ENCODE results near the gene JAM3. TPM values are rescaled to one million over a fixed set of nuclear protein-coding genes. Genes with fewer than 3 reads are reported as not detected.

The JAM3 gene
- total and polyA plus RNA-seq, 10 of the 15 experiments (the other 5 are each of a cell fraction or from before 2014, with no cell fraction given) = 0.04 to 1.1 (median 0.32) TPM; not detected in 1

DNA sequence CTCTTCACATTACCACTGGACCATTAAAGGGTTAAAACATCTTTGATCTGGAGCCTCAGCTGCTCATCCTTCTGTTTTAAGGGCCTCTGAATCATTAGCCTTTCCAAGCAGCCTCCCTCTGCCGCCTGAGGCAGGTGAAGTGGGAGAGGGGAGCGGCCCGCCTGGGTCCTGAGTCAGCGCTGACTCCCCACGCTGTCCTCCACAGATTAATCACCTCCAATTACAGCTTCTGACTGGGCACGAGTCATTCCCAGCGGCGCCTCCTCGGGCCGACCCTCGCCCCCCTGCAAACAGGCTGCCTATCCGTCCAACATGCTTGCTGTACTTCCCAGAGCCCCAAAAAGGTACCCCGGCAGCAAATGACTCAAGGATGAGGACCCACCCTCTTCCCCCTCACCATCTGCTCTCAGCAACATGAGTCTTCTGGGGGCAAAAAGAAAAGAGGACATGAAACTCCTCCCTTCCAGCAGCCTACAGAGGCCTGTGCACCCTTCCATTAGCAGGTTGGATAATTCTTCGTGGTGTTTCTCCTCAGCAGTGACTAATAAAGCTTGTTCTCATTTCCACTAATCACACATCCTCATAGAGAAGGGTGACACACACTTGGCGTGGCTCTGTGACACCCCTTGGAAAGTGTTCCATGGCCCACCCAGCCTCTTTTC is 44.3 kb upstream of the JAM3 start:
- POLR2A ChIA-PET = no interaction called here
- Histone ChIP-seq H3K4me3 (no peak overlapping the region), H3K27me3 (replicated peaks in 1 of 2; ENCODE audit: control insufficient read depth in 2 of 2, insufficient read depth in 2 of 2, low read length in 1 of 2) (peaks cover 3 to 9% of the 10 kb centered on the region in 2 experiments; a peak in 2 of 4 replicates), H3K9ac (ENCODE audit: control insufficient read depth, insufficient read depth, low read length) (no peak overlapping the region), H3K27ac (ENCODE audit: control insufficient read depth, insufficient read depth) (no peak overlapping the region), H3K36me3 (ENCODE audit: control insufficient read depth in 2 of 2, insufficient read depth in 2 of 2, low read length in 1 of 2) (no peaks in the 10 kb centered on the region), H4K20me1 (ENCODE audit: control insufficient read depth, insufficient read depth) (no peaks in the 10 kb centered on the region), H3K9me3 (replicated peaks; ENCODE audit: control insufficient read depth, insufficient read depth, low read length) (no peaks in the 10 kb centered on the region), H2AFZ (ENCODE audit: control insufficient read depth, low read depth, low read length) (no peak overlapping the region), H3K79me2 (ENCODE audit: control insufficient read depth, insufficient read depth, low read length) (no peaks in the 10 kb centered on the region), H3K4me1 (ENCODE audit: control insufficient read depth, insufficient read depth, low read length) (no peaks in the 10 kb centered on the region), H3K4me2 (ENCODE audit: control insufficient read depth, insufficient read depth) (no peak overlapping the region)
- in situ Hi-C loops (cut with MboI) = no loop called here
- FAIRE-seq (no peak), DNase-seq (ENCODE audit: low read depth, low spot score) (no peak), ATAC-seq (no peak)
- WGBS (ENCODE audit: insufficient coverage, insufficient replicate concordance, low lambda C conversion rate, missing lambda C conversion rate) = 2% methylated on average over 15 of the region's 15 CpGs
- CTCF ChIA-PET = interaction anchor here (0.5 to 1.6 kb wide), 2 partner anchors 88 to 96 kb away, joined by 3 to 4 read pairs; no protein-coding TSS in a partner anchor
- intact Hi-C loops (cut with micrococcal nuclease; ENCODE audit: unreplicated experiment) = no loop called here
- BruUV-seq (replicated peaks) = no TSS peak
- SMC1A ChIA-PET (ENCODE audit: uncharacterized antibody, unreplicated experiment) = no interaction called here
- RAD21 ChIA-PET (ENCODE audit: unreplicated experiment) = no interaction called here
- TF ChIP-seq ZNF207 (IDR thresholded peaks at IDR 0.05; ENCODE audit: borderline replicate concordance) (no peak), PML (IDR thresholded peaks at IDR 0.05; ENCODE audit: low read length) (no peak), CEBPB (IDR thresholded peaks at IDR 0.05; ENCODE audit: borderline replicate concordance in 1 of 2, low read depth in 2 of 2, low read length in 2 of 2) (no peak), MTA3 (IDR thresholded peaks at IDR 0.05; ENCODE audit: borderline replicate concordance, low read length) (no peak), HDAC6 (IDR thresholded peaks at IDR 0.05; ENCODE audit: unreplicated experiment) (no peak), ZBED1 (IDR thresholded peaks at IDR 0.05; ENCODE audit: borderline replicate concordance) (no peak), PKNOX1 (IDR thresholded peaks at IDR 0.05) (no peak), JUND (IDR thresholded peaks at IDR 0.05; ENCODE audit: low read depth, low read length) (no peak), STAT3 (IDR thresholded peaks at IDR 0.05; ENCODE audit: low read depth, low read length) (no peak), ZBTB4 (CRISPR knock-in tag; IDR thresholded peaks at IDR 0.05) (no peak), YY1 (IDR thresholded peaks at IDR 0.05; ENCODE audit: low read depth, low read length) (no peak)
- TF ChIP-seq, protein P1, sequence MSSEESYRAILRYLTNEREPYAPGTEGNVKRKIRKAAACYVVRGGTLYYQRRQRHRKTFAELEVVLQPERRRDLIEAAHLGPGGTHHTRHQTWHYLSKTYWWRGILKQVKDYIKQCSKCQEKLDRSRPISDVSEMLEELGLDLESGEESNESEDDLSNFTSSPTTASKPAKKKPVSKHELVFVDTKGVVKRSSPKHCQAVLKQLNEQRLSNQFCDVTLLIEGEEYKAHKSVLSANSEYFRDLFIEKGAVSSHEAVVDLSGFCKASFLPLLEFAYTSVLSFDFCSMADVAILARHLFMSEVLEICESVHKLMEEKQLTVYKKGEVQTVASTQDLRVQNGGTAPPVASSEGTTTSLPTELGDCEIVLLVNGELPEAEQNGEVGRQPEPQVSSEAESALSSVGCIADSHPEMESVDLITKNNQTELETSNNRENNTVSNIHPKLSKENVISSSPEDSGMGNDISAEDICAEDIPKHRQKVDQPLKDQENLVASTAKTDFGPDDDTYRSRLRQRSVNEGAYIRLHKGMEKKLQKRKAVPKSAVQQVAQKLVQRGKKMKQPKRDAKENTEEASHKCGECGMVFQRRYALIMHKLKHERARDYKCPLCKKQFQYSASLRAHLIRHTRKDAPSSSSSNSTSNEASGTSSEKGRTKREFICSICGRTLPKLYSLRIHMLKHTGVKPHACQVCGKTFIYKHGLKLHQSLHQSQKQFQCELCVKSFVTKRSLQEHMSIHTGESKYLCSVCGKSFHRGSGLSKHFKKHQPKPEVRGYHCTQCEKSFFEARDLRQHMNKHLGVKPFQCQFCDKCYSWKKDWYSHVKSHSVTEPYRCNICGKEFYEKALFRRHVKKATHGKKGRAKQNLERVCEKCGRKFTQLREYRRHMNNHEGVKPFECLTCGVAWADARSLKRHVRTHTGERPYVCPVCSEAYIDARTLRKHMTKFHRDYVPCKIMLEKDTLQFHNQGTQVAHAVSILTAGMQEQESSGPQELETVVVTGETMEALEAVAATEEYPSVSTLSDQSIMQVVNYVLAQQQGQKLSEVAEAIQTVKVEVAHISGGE (CRISPR knock-in tag; IDR thresholded peaks at IDR 0.05) = no peak
- TF ChIP-seq, protein P2, sequence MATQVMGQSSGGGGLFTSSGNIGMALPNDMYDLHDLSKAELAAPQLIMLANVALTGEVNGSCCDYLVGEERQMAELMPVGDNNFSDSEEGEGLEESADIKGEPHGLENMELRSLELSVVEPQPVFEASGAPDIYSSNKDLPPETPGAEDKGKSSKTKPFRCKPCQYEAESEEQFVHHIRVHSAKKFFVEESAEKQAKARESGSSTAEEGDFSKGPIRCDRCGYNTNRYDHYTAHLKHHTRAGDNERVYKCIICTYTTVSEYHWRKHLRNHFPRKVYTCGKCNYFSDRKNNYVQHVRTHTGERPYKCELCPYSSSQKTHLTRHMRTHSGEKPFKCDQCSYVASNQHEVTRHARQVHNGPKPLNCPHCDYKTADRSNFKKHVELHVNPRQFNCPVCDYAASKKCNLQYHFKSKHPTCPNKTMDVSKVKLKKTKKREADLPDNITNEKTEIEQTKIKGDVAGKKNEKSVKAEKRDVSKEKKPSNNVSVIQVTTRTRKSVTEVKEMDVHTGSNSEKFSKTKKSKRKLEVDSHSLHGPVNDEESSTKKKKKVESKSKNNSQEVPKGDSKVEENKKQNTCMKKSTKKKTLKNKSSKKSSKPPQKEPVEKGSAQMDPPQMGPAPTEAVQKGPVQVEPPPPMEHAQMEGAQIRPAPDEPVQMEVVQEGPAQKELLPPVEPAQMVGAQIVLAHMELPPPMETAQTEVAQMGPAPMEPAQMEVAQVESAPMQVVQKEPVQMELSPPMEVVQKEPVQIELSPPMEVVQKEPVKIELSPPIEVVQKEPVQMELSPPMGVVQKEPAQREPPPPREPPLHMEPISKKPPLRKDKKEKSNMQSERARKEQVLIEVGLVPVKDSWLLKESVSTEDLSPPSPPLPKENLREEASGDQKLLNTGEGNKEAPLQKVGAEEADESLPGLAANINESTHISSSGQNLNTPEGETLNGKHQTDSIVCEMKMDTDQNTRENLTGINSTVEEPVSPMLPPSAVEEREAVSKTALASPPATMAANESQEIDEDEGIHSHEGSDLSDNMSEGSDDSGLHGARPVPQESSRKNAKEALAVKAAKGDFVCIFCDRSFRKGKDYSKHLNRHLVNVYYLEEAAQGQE (IDR thresholded peaks at IDR 0.05; ENCODE audit: low read depth, low read length) = no peak

Measured in GM12878 (cell line).